Activated naive CD4-positive, alpha-beta T cell treated with anti-CD3 and anti-CD28 coated beads for 36 hours (primary cell): ENCODE data around the gene TSPAN11. TPM values are rescaled to one million over a fixed set of nuclear protein-coding genes. Genes with fewer than 3 reads are reported as not detected.

Experiments
- CTCF ChIA-PET: fragments of 350-600 bp; sonication (Branson Sonifier 250); formaldehyde crosslinking; loops from one replicate; lab custom pipeline; 2021; ENCODE audit warnings: antibody characterized with exemption; lab: Charles Lee
- DNase-seq: peaks from one replicate; pipeline ENCODE4 v3.0.0-alpha.2; 2020
- H3K27ac Mint-ChIP-seq: one replicate; pipeline ENCODE4 v1.8.0; 2021; ENCODE audit warnings: mild to moderate bottlenecking, mixed read lengths
- H3K27me3 Mint-ChIP-seq: one replicate; pipeline ENCODE4 v1.8.0; 2021; ENCODE audit warnings: low read depth, mixed read lengths
- H3K36me3 Mint-ChIP-seq: one replicate; pipeline ENCODE4 v1.8.0; 2021; ENCODE audit warnings: low read depth, mixed read lengths
- H3K4me1 Mint-ChIP-seq: one replicate; pipeline ENCODE4 v1.8.0; 2021; ENCODE audit warnings: low read depth, mixed read lengths
- H3K4me3 Mint-ChIP-seq: one replicate; pipeline ENCODE4 v1.8.0; 2021; ENCODE audit warnings: mild to moderate bottlenecking, moderate library complexity, mixed read lengths
- H3K9me3 Mint-ChIP-seq: one replicate; pipeline ENCODE4 v1.8.0; 2021; ENCODE audit warnings: mixed read lengths
- intact Hi-C: fragments of 100-400 bp; cut with micrococcal nuclease; formaldehyde crosslinking; loops from one replicate; pipeline ENCODE4 v1.15.1; 2023
- total RNA-seq, 2 experiments: library from RNA; stranded (reverse); gene quantifications; one replicate each; pipeline ENCODE4 v1.2.3, GENCODE V29; 2021

TSPAN11 gene
- total RNA-seq, 2 experiments from 2014 or later: not detected

DNA sequence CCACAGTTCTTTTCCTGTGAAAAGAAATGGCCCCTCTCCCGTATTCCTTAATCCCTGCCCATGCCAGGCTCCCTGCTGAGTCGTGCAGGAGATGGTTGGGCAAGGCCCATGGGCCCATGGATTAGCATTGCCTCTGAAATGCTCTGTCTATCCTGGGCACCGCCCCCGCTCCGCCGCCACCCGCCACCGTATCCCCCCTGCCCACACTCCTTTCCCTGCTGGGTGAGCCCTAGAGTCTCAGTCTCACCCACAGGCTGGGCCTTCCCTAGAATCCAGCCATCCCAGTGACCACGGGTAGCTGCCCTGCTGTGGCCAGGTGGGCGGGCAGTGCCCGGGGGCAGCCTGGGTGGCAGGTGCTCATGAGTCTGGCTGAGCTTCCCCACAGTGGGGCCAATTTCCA, 50.6 kb downstream of the TSPAN11 start:
- Mint-ChIP-seq H3K9me3 (no peaks in the 10 kb centered on the region), H3K27me3 (peaks cover 5% of the 10 kb centered on the region)
- CTCF ChIA-PET: no interaction called here

DNA sequence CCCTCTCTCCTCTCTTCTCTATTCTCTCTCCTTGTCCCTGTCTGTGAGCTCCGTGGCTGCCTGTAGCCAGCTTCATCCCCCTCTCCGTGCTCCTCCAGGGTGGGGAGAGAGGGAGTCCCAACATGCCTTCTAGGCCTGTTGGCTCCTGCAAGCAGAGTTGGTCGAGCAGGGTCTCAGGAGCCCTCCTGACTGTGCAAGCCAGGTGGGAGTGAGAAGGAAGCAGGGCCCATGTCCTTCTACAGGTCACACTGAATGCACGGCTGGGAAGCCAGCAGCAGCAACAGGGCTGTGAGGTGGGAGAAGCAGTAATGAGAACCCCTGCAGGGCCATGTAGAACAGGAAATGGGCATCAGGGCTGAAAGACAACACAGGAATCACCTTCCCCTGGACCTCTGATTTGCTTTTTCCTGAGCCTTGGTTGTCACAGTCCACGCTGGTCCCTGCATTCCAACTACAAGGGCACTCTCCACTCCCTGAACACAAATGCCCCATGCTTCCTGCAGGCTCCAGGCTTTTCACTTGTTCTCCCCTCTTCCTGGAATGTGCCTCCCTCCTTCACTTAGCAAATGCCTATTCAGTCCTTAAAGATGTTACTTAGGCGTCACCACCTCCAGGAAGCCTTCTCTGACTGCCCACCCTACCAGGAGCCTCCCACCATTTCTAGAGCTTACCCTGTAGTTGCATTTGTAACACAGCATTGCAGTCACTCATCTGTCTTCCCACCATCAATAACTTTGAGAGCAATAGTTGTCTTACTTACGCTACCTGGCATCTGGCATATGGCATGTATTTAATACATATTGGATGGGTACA, 51.2 kb downstream of the TSPAN11 start:
- no peak overlapping the region for H3K4me3 Mint-ChIP-seq
- CTCF ChIA-PET: no interaction called here
- no peaks in the 10 kb centered on the region for H3K9me3 Mint-ChIP-seq
- no peaks in the 10 kb centered on the region for H3K36me3 Mint-ChIP-seq
- no peak for DNase-seq
- H3K4me1 Mint-ChIP-seq: no peaks in the 10 kb centered on the region
- intact Hi-C loops: no loop called here
- peaks cover 2% of the 10 kb centered on the region for H3K27me3 Mint-ChIP-seq
- H3K27ac Mint-ChIP-seq: no peak overlapping the region

More for the DNA sequence above, 50.6 kb downstream of the TSPAN11 start:
- Mint-ChIP-seq H3K27ac (no peak overlapping the region), H3K36me3 (no peaks in the 10 kb centered on the region), H3K4me3 (no peak overlapping the region), H3K4me1 (no peaks in the 10 kb centered on the region)
- no peak for DNase-seq
- intact Hi-C loops: no loop called here

DNA sequence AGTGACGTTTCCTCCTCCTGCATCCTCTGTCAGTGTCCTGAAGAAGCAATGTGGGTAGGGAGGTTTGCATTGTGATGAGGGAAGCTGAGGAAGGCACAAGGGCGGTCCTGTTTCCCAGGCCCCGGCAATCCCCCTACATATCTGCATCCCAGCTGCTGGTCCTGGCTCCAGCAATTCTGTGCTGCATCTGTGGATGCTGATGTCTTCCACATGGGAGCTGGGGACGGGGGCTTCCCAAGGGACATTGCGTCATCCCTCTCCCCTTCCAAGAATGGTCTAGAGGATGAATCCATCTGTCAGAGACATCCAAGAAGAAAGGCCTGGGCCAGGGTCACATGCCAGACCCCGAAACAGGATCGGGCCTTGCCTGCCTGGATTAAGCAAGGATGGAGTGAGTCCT, 52.1 kb downstream of the TSPAN11 start:
- Mint-ChIP-seq H3K9me3 (no peaks in the 10 kb centered on the region), H3K27ac (no peak overlapping the region), H3K4me3 (no peak overlapping the region), H3K36me3 (no peaks in the 10 kb centered on the region), H3K4me1 (no peaks in the 10 kb centered on the region), H3K27me3 (no peaks in the 10 kb centered on the region)
- intact Hi-C loops: no loop called here
- no peak for DNase-seq
- CTCF ChIA-PET: no interaction called here

DNA sequence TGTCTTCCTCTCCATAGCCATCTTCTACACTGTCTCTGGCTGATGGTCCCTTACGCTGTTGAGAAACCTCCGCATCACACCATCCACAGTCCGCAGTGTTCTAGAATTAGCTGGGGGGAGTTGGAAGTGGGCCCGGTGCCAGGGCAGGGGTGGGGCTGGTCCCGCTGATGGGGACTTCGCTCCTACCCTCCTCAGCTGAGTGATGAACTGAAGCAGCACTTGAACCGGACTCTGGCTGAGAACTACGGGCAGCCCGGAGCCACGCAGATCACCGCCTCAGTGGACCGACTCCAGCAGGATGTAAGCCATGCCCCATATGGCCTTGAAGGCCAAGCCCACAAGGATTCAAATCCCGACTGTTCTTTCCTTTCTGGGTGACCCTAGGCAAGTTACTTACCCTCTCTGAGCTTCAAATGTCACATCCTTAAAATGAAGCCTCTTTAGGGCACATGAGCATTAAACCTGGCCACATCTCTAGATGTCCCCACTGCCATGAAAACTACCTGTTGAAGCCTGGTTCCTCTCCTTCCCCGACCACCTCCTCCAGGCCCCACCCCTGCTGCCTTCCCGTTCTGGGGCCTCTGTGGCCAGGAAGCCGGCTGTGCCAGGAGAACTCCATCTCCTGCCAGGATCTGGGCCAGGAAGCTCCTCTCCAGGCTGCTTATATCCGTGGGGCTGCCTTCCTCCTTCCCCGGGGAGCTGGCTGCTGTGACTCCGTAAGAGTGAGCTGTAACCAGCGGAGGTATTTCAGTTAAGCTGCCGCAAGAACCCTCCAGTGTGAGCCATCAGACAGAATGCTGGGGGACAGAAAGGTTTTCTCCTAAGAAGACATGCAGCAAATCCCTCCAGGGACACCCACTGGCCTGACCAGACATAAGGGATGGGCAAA, 53.1 kb downstream of the TSPAN11 start:
- intact Hi-C loops: no loop called here
- H3K9me3 Mint-ChIP-seq: no peaks in the 10 kb centered on the region
- no peaks in the 10 kb centered on the region for H3K36me3 Mint-ChIP-seq
- H3K27me3 Mint-ChIP-seq: no peaks in the 10 kb centered on the region
- CTCF ChIA-PET: interaction anchor here (0.6 kb wide), 1 partner anchor 272 kb away, joined by 3 read pairs; no protein-coding TSS in a partner anchor
- no peak for DNase-seq
- H3K4me3 Mint-ChIP-seq: no peak overlapping the region
- no peak overlapping the region for H3K27ac Mint-ChIP-seq
- no peaks in the 10 kb centered on the region for H3K4me1 Mint-ChIP-seq

DNA sequence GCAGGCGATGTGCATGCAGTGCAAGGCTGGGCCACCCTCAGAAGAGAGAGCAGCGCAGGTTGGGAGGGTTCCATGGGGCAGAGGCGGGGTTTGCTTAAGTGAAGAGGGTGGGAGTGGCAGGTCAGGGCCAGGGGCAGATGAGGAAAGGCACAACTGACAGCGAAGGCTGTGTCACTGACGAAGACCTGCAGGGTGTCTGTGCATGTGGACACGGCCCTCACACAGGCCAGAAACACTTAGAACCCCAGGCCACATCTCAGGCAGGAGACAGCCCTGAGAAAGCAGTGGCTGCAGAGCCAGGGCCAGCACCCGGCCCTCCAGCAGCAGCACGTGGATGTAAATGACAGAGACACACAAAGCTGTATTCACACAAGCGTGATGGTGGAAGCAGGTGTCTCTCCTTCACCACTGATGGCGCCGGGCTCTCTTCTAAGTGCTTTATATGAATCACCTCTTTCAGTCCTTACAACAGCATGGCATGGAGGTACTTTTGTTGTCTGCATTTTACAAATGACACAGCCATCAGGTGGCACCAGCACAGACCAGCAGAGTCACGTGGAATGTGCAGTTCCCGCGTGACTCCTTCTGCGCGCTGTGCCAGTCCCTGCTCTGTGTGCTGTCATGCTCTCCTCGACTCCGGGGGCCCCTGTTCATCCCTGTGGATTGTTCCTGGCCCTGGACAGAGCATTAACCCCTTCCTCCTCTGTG, 54.6 kb downstream of the TSPAN11 start:
- no peak overlapping the region for H3K4me3 Mint-ChIP-seq
- CTCF ChIA-PET: interaction anchor here (0.6 kb wide), 1 partner anchor 103 kb away, joined by 3 read pairs; no protein-coding TSS in a partner anchor
- intact Hi-C loops: no loop called here

DNA sequence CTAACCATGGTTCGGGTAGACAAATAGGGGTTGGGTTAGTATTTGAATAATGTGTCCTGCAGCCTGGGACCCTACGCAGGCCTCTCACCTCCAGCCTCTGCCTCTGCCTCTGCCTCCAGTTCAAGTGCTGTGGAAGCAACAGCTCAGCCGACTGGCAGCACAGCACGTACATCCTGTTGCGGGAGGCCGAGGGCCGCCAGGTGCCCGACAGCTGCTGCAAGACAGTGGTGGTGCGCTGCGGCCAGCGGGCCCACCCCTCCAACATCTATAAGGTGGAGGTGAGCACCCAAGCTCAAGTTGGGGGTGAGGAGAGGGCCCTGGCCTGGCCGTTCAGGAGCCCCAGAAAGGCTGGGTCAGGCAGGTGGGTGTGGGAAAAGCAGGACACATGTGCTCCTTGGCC, 55.9 kb downstream of the TSPAN11 start:
- H3K4me1 Mint-ChIP-seq: no peaks in the 10 kb centered on the region
- H3K27ac Mint-ChIP-seq: no peak overlapping the region
- CTCF ChIA-PET: interaction anchor here (0.8 kb wide), 1 partner anchor 135 kb away, joined by 3 read pairs; no protein-coding TSS in a partner anchor

More for the DNA sequence above, 54.6 kb downstream of the TSPAN11 start:
- H3K27ac Mint-ChIP-seq: no peak overlapping the region
- no peaks in the 10 kb centered on the region for H3K36me3 Mint-ChIP-seq
- H3K27me3 Mint-ChIP-seq: no peaks in the 10 kb centered on the region
- no peaks in the 10 kb centered on the region for H3K9me3 Mint-ChIP-seq
- no peak for DNase-seq
- H3K4me1 Mint-ChIP-seq: no peaks in the 10 kb centered on the region

DNA sequence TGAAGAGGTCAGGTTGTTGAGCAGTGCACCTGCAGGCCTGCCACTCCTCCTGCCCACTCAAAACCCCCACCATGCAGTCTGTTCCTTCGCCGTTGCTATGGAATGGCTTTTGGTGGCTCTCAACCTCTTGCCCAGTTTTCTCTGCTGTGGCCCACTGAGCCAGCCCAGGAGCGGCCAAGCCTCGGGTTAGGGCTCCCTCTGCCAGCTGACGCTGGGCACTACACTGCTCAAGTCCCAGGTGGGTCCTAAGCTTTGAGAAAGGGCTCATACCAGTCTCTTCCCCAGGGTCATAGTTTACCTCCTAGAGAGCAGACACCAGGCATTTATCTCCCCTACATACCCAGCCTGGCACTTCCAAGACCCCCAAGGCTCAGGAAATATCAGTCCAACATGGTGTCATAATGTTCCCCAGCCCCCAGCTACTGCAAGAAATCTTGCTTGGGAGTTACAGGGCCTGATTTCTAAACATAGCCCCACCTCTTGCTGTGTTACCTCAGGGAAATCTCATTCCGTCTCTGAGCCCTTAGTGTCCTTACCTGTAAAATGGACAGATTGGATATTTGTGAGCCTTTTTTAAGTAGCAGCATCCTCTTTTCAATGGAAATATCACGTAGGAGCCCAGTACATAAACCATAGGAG, 59.4 kb downstream of the TSPAN11 start:
- Mint-ChIP-seq H3K27me3 (no peaks in the 10 kb centered on the region), H3K36me3 (no peaks in the 10 kb centered on the region), H3K4me1 (no peaks in the 10 kb centered on the region), H3K27ac (no peak overlapping the region), H3K4me3 (no peak overlapping the region), H3K9me3 (no peaks in the 10 kb centered on the region)
- CTCF ChIA-PET: interaction anchor here (0.6 to 4.3 kb wide), 6 partner anchors 10 to 377 kb away, joined by 3 to 63 read pairs (median 4); no protein-coding TSS in a partner anchor
- peak; percentile 37 for DNase-seq
- intact Hi-C loops: loop anchor here (1.0 kb wide), 2 partner anchors 135 to 139 kb away; no protein-coding TSS in a partner anchor

More for the DNA sequence above, 55.9 kb downstream of the TSPAN11 start:
- intact Hi-C loops: no loop called here
- no peak for DNase-seq
- Mint-ChIP-seq H3K27me3 (no peaks in the 10 kb centered on the region), H3K36me3 (no peaks in the 10 kb centered on the region), H3K4me3 (no peak overlapping the region), H3K9me3 (no peaks in the 10 kb centered on the region)

DNA sequence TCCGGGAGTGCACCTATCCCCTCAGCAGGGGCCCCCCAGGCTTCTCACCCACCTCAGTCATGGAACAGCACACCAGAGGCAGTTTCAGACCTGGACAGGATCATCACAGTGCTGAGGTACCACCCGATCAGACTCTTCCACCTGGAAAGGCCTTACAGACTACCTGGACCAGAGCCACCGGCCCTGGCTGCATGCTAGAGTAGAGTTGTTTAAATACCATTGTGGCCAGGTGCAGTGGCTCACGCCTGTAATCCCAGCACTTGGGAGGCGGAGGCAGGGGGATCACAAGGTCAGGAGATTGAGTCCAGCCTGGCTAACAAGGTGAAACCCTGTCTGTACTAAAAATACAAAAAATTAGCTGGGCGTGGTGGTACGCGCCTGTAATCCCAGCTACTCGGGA, 61.5 kb downstream of the TSPAN11 start:
- CTCF ChIA-PET: interaction anchor here (0.6 to 4.3 kb wide), 4 partner anchors 12 to 139 kb away, joined by 3 to 63 read pairs (median 5); no protein-coding TSS in a partner anchor
- H3K4me1 Mint-ChIP-seq: no peaks in the 10 kb centered on the region
- no peaks in the 10 kb centered on the region for H3K9me3 Mint-ChIP-seq
- DNase-seq: no peak
- H3K27ac Mint-ChIP-seq: no peak overlapping the region
- intact Hi-C loops: no loop called here
- no peak overlapping the region for H3K4me3 Mint-ChIP-seq
- H3K36me3 Mint-ChIP-seq: no peaks in the 10 kb centered on the region
- no peaks in the 10 kb centered on the region for H3K27me3 Mint-ChIP-seq

DNA sequence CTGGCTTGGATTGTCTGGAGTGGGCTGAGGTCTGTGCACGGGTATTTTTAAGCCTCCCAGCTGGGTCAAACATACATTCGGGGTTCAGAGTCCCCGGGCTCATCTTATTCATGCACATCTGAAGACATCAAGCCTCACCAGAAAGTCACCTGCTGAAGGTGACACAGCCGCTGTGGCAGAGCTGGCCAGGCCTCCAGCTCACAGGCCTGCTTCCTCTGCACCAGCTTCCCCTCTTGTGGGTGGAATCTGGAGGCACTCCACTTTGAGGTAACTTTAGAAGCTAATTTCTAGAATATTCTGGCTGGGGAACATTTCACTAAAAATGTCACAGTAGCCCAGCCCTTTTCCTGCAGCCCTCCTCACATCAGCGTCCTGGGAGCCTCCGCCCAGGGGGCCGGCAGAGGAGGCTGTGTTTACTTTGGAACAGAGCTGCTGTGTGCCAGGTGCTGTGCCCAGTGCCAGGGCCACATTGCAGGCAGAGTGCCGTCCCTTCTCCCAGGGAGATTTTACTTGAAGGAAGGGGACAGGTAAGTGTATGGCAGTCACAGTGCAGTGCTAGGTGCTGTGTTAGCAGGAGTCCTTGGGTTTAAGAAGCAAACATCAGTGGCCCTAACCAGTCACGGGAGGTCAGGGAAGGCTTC, 62.2 kb downstream of the TSPAN11 start:
- no peak for DNase-seq
- CTCF ChIA-PET: interaction anchor here (0.6 to 1.7 kb wide), 3 partner anchors 11 to 137 kb away, joined by 3 to 5 read pairs (median 4); no protein-coding TSS in a partner anchor
- Mint-ChIP-seq H3K27me3 (no peaks in the 10 kb centered on the region), H3K27ac (no peak overlapping the region), H3K4me1 (no peaks in the 10 kb centered on the region), H3K9me3 (no peaks in the 10 kb centered on the region), H3K4me3 (no peak overlapping the region), H3K36me3 (no peaks in the 10 kb centered on the region)
- intact Hi-C loops: no loop called here

DNA sequence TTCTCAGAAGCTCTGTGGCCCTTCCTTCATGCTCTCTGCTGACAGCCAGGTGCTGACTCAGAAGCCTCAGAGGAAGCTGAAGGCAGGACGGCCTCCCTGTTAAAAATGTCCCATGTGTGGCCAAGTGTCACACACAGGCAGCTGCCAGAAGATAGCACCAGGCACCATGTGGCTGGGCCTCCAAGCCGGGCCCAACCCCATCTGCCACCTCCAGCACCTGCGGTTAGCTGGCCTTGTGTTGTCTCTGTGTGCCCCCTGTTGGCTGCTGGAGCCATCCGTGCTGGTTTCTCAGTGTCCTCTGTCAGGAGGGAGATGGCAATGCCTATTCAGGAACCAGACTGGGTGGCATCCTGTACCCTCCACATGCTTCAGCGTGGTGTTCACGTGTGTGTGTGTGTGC, 63.2 kb downstream of the TSPAN11 start:
- intact Hi-C loops: no loop called here
- no peaks in the 10 kb centered on the region for H3K36me3 Mint-ChIP-seq
- CTCF ChIA-PET: interaction anchor here (1.7 to 2.2 kb wide), 2 partner anchors 138 to 143 kb away, joined by 5 to 7 read pairs; no protein-coding TSS in a partner anchor
- no peaks in the 10 kb centered on the region for H3K9me3 Mint-ChIP-seq
- H3K4me1 Mint-ChIP-seq: no peaks in the 10 kb centered on the region
- DNase-seq: peak; percentile 30
- H3K27me3 Mint-ChIP-seq: no peaks in the 10 kb centered on the region
- no peak overlapping the region for H3K27ac Mint-ChIP-seq
- H3K4me3 Mint-ChIP-seq: no peak overlapping the region

DNA sequence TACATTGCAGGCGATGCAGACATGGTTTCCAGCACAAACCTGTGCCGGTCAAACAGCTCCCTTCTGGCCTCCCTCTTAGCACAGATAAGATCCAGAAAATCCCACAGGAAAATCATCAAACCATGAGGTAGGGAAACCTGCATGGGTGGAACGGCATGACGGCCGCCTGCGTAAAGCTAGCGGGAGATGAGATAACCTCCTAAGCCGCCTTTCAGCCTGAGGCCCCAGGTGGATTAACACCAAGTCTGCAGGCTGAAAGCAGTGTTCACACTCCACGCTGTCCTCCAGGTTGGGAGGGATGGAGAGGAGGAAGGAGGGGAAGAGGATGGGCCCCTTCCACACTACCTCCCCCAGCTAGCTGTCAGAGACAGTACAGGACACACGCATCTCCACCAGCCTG, 63.8 kb downstream of the TSPAN11 start:
- Mint-ChIP-seq H3K9me3 (no peaks in the 10 kb centered on the region), H3K36me3 (no peaks in the 10 kb centered on the region), H3K27me3 (no peaks in the 10 kb centered on the region), H3K4me3 (no peak overlapping the region), H3K4me1 (no peaks in the 10 kb centered on the region), H3K27ac (no peak overlapping the region)
- CTCF ChIA-PET: interaction anchor here (2.2 kb wide), 1 partner anchor 143 kb away, joined by 7 read pairs; no protein-coding TSS in a partner anchor
- intact Hi-C loops: no loop called here
- DNase-seq: no peak
